Measurements from ENCODE around the gene PTH1R. TPM values are rescaled to one million over a fixed set of nuclear protein-coding genes. Genes with fewer than 3 reads are reported as not detected.

Gene PTH1R
- total and polyA plus RNA-seq, 11 donors, result 2.1 to 23.4 (median 6.5) TPM

- no peaks in the 10 kb centered on the region for H3K27me3 ChIP-seq
Measured at GRCh38 chr3:46831316-46831715, 46.2 kb upstream of the PTH1R start.

GRCh38 chr3:46831841-46832240, 45.7 kb upstream of the PTH1R start:
- intact Hi-C loops (cut with DNase I), result loop anchor here in 1 of 10 donors (10.0 kb wide), 1 partner anchor 117 kb away; the partner anchor contains the start of gene PRSS50
- TF ChIP-seq CTCF (IDR thresholded peaks at IDR 0.05) (no peak), POLR2A (IDR thresholded peaks at IDR 0.05) (no peak)
- ATAC-seq (no peak), DNase-seq (no peak)
- peaks cover 0 to 9% (median 0%) of the 10 kb centered on the region in 12 donors for H3K4me1 ChIP-seq
- WGBS, 4 donors, result 0 to 52% (median 42%) methylated on average over 1 of the region's 1 CpG
- peaks cover 0 to 89% (median 22%) of the 10 kb centered on the region in 9 donors for H3K36me3 ChIP-seq
- no peak overlapping the region for H3K27ac ChIP-seq
- H3K4me3 ChIP-seq, result no peak overlapping the region
- no peaks in the 10 kb centered on the region for H3K9me3 ChIP-seq
- no peaks in the 10 kb centered on the region for H3K27me3 ChIP-seq

More at GRCh38 chr3:46831316-46831715, 46.2 kb upstream of the PTH1R start:
- Histone ChIP-seq H3K36me3 (peaks cover 0 to 89% (median 22%) of the 10 kb centered on the region in 9 donors), H3K9me3 (no peaks in the 10 kb centered on the region), H3K27ac (no peak overlapping the region), H3K4me1 (peaks cover 0 to 9% (median 0%) of the 10 kb centered on the region in 12 donors), H3K4me3 (no peak overlapping the region)
- ATAC-seq, result no peak
- TF ChIP-seq POLR2A (IDR thresholded peaks at IDR 0.05) (no peak), CTCF (IDR thresholded peaks at IDR 0.05) (no peak)
- intact Hi-C loops (cut with DNase I), result loop anchor here in 1 of 10 donors (10.0 kb wide), 1 partner anchor 117 kb away; the partner anchor contains the start of gene PRSS50
- 82 to 98% (median 88%) methylated on average over 3 of the region's 3 CpGs for WGBS, 4 donors
- no peak for DNase-seq

- no peaks in the 10 kb centered on the region for H3K27me3 ChIP-seq
- intact Hi-C loops (cut with DNase I), result loop anchor here in 1 of 10 donors (10.0 kb wide), 1 partner anchor 119 kb away; the partner anchor contains the start of gene PRSS50
- peaks cover 0 to 12% (median 4%) of the 10 kb centered on the region in 12 donors for H3K9me3 ChIP-seq
- H3K36me3 ChIP-seq, result peaks cover 0 to 89% (median 23%) of the 10 kb centered on the region in 9 donors
- no peak overlapping the region for H3K27ac ChIP-seq
- peak in 3 of 4 donors; percentile 18 to 42 (median 33) for ATAC-seq
- WGBS, 4 donors, result 86 to 94% (median 94%) methylated on average over 42 to 65 of the region's 65 CpGs
- peaks cover 0 to 9% (median 0%) of the 10 kb centered on the region in 12 donors for H3K4me1 ChIP-seq
- DNase-seq, result no peak
- TF ChIP-seq POLR2A (IDR thresholded peaks at IDR 0.05) (no peak), CTCF (IDR thresholded peaks at IDR 0.05) (no peak)
- no peak overlapping the region for H3K4me3 ChIP-seq
Measured at GRCh38 chr3:46833346-46834300, 43.9 kb upstream of the PTH1R start.

- peaks cover 0 to 17% (median 0%) of the 10 kb centered on the region in 12 donors for H3K4me1 ChIP-seq
- no peaks in the 10 kb centered on the region for H3K27me3 ChIP-seq
- TF ChIP-seq CTCF (IDR thresholded peaks at IDR 0.05) (no peak), POLR2A (IDR thresholded peaks at IDR 0.05) (no peak)
- H3K36me3 ChIP-seq, result peaks cover 0 to 90% (median 22%) of the 10 kb centered on the region in 9 donors
- H3K4me3 ChIP-seq, result no peak overlapping the region
- 75 to 82% (median 76%) methylated on average over 12 of the region's 12 CpGs for WGBS, 4 donors
- intact Hi-C loops (cut with DNase I), result loop anchor here in 1 of 10 donors (10.0 kb wide), 1 partner anchor 120 kb away; the partner anchor contains the start of gene PRSS50
- peaks cover 0 to 22% (median 8%) of the 10 kb centered on the region in 12 donors for H3K9me3 ChIP-seq
- DNase-seq (no peak), ATAC-seq (peak in 1 of 4 donors; percentile 2)
- no peak overlapping the region for H3K27ac ChIP-seq
Measured at GRCh38 chr3:46835054-46835453, 42.5 kb upstream of the PTH1R start.

Data from heart left ventricle (tissue), 16 donors.